Transverse colon (tissue), 4 donors: Measurements from ENCODE around the gene MTA1.

ENCODE experiments used
- CTCF ChIP-seq, 5 experiments: fragments of 200-600 bp in 3 of 5; fragments of 450-650 bp in 2 of 5; sonication (generic) in 3 of 5; IDR thresholded peaks; 1 replicate in 2 of 5; 2 replicates in 3 of 5; pipeline ENCODE4 v1.5.1; 2016 to 2017; ENCODE audit warnings: antibody characterized with exemption in 5 of 5, inconsistent platforms in 3 of 5, mild to moderate bottlenecking in 2 of 5, moderate library complexity in 1 of 5
- POLR2AphosphoS5 ChIP-seq, 3 donors: sonication (generic); formaldehyde crosslinking; IDR thresholded peaks; one replicate each; pipeline ENCODE4 v1.6.1; 2016; ENCODE audit warnings: antibody characterized with exemption in 3 of 3

- TF ChIP-seq CTCF (IDR thresholded peaks at IDR 0.05) (no peak), POLR2AphosphoS5 (IDR thresholded peaks at IDR 0.05) (no peak)
Observed at GRCh38 chr14:105382343-105383082, 37.1 kb upstream of the MTA1 start.
